HL-60/S4 (cell line): Measurements from ENCODE around the gene ZCCHC4.

Experiments used
- in situ Hi-C: fragments of 300-500 bp; cut with MboI; formaldehyde crosslinking; loops from 2 replicates; pipeline ENCODE4 v1.14.3; 2022; ENCODE audit warnings: low sequenced_read_pairs

Gene ZCCHC4

GRCh38 chr4:25376754-25377571, 64.4 kb downstream of the ZCCHC4 start, which contains the start of gene ANAPC4:
Gene ANAPC4 (plus strand): TSS chr4:25377263. CDS start chr4:25377428, 165 bp downstream.
- in situ Hi-C loops = no loop called here

- in situ Hi-C loops = no loop called here
These were observed 65.2 kb downstream of the ZCCHC4 start for GRCh38 chr4:25377572-25378436.

GRCh38 chr4:25378437-25378743, 65.8 kb downstream of the ZCCHC4 start:
- in situ Hi-C loops = no loop called here

- in situ Hi-C loops = no loop called here
These were observed 67.0 kb downstream of the ZCCHC4 start for GRCh38 chr4:25379591-25379990.

- in situ Hi-C loops = no loop called here
These were observed 71.1 kb downstream of the ZCCHC4 start for GRCh38 chr4:25383647-25384046.

- in situ Hi-C loops = no loop called here
These were observed 74.4 kb downstream of the ZCCHC4 start for GRCh38 chr4:25386926-25387325.

- in situ Hi-C loops = no loop called here
These were observed 84.7 kb downstream of the ZCCHC4 start for GRCh38 chr4:25397305-25397704.

GRCh38 chr4:25399510-25399909, 86.9 kb downstream of the ZCCHC4 start:
- in situ Hi-C loops = no loop called here

- in situ Hi-C loops = no loop called here
These were observed 88.5 kb downstream of the ZCCHC4 start for GRCh38 chr4:25401066-25401465.

GRCh38 chr4:25402521-25402920, 89.9 kb downstream of the ZCCHC4 start:
- in situ Hi-C loops = no loop called here

- in situ Hi-C loops = no loop called here
These were observed 91.1 kb downstream of the ZCCHC4 start for GRCh38 chr4:25403699-25404098.

GRCh38 chr4:25405453-25405852, 92.9 kb downstream of the ZCCHC4 start:
- in situ Hi-C loops = no loop called here

- in situ Hi-C loops = no loop called here
These were observed 93.6 kb downstream of the ZCCHC4 start for GRCh38 chr4:25406081-25406692.

GRCh38 chr4:25410820-25411529, 98.4 kb downstream of the ZCCHC4 start:
- in situ Hi-C loops = no loop called here

- in situ Hi-C loops = no loop called here
These were observed 100.7 kb downstream of the ZCCHC4 start for GRCh38 chr4:25413261-25413660.

- in situ Hi-C loops = no loop called here
These were observed 104.4 kb downstream of the ZCCHC4 start for GRCh38 chr4:25417014-25417413.
